ENCODE data around the gene GDI1.

GRCh38 chrX:154483325-154483724, 46.4 kb downstream of the GDI1 start:
- TF ChIP-seq ZNF197 (CRISPR knock-in tag; IDR thresholded peaks at IDR 0.05; ENCODE audit: low read depth) = no peak
- TF ChIP-seq FOSL1 (tag; conservative IDR thresholded peaks at IDR 0.05) = no peak
- TF ChIP-seq MYC (IDR thresholded peaks at IDR 0.05; ENCODE audit: low read depth, low read length) = no peak
- TF ChIP-seq MYC (CRISPR knock-in tag; IDR thresholded peaks at IDR 0.05; ENCODE audit: borderline replicate concordance, low read depth) = no peak
- no peak for TF ChIP-seq MAFK (IDR thresholded peaks at IDR 0.05; ENCODE audit: low read length)
- TF ChIP-seq REST (IDR thresholded peaks at IDR 0.05; ENCODE audit: borderline replicate concordance) = no peak
- TF ChIP-seq REST (CRISPR knock-in tag; IDR thresholded peaks at IDR 0.05; ENCODE audit: low read depth) = no peak
- TF ChIP-seq CTCF (IDR thresholded peaks at IDR 0.05 in 2 of 3, conservative IDR thresholded peaks at IDR 0.05 in 1 of 3; ENCODE audit: insufficient read depth in 2 of 3, low read depth in 1 of 3, low read length in 3 of 3) = no peak
- TF ChIP-seq EP300 (IDR thresholded peaks at IDR 0.05; ENCODE audit: low read length) = no peak
- TF ChIP-seq ZSCAN32 (CRISPR knock-in tag; IDR thresholded peaks at IDR 0.05) = no peak
